HCT116 (cell line): ENCODE measurements around the gene TMSB10. TPM values are rescaled to one million over a fixed set of nuclear protein-coding genes. Genes with fewer than 3 reads are reported as not detected.
"Not testable (repeated sequence)": the region's sequence is repeated elsewhere in the genome, so short reads cannot be mapped to it uniquely, and the experiment has no call there.

Experiments
- ATAC-seq: fragments of 200-7000 bp; cut with Tn5 transposase; 2 replicates; pipeline ENCODE4 v1.9.1; 2020; ENCODE audit warnings: mild to moderate bottlenecking, moderate library complexity
- BruUV-seq: library from RNA; stranded (reverse); fragments of 400-500 nt; replicated peaks from 2 replicates; lab custom pipeline; 2021; lab: Mats Ljungman, UMichigan
- CTCF ChIA-PET: fragments of 300-600 bp; sonication (Branson Sonifier 250); formaldehyde crosslinking; loops from one replicate; lab custom pipeline; 2021; ENCODE audit warnings: antibody characterized with exemption; lab: Charles Lee
- POLR2A ChIA-PET: fragments of 300-600, 350-600 bp; sonication (Branson Sonifier 250); formaldehyde crosslinking; loops from one replicate; lab custom pipeline; 2021; ENCODE audit warnings: antibody characterized with exemption; lab: Charles Lee
- RAD21 ChIA-PET, 2 experiments: fragments of 300-600 bp; sonication (Branson Sonifier 250); formaldehyde crosslinking; loops; one replicate each; lab custom pipeline; 2023; ENCODE audit warnings: low total read pairs in 2 of 2; ENCODE audit not compliant: uncharacterized antibody in 2 of 2, unreplicated experiment in 2 of 2, low non-redundant PET in 1 of 2; lab: Charles Lee
- DNase-seq: peaks from one replicate; pipeline ENCODE4 v3.0.0-alpha.2; 2010; ENCODE audit warnings: low read depth, low spot score
- H2AFZ ChIP-seq: fragments of 200-600 bp; shearing (Covaris generic), sonication (generic); 2 replicates; pipeline ENCODE4 v1.6.1; 2017; ENCODE audit warnings: low read depth, mixed run types, mixed read lengths, antibody characterized with exemption, low read length; ENCODE audit not compliant: poor library complexity, severe bottlenecking
- H3K27ac ChIP-seq: 2 replicates; pipeline ENCODE4 v1.5.1; 2012; ENCODE audit warnings: low read depth, low read length
- H3K27me3 ChIP-seq: fragments of 200-600 bp; sonication (generic); 2 replicates; pipeline ENCODE4 v1.6.1; 2016; ENCODE audit warnings: mixed run types, low read length, mixed read lengths; ENCODE audit not compliant: insufficient read depth
- H3K36me3 ChIP-seq, 2 experiments: fragments of 200-500 bp in 1 of 2; fragments of 200-600 bp in 1 of 2; sonication (Bioruptor generic) in 1 of 2; sonication (generic) in 1 of 2; 2 replicates each; pipeline versions ENCODE4 v1.5.1 to v1.6.1; 2014 to 2016; ENCODE audit warnings: low read length in 2 of 2, inconsistent platforms in 1 of 2, mixed read lengths in 1 of 2, mixed run types in 1 of 2; ENCODE audit not compliant: insufficient read depth in 2 of 2, control insufficient read depth in 1 of 2
- H3K4me1 ChIP-seq, 2 experiments: fragments of 200-600 bp in 1 of 2; sonication (generic) in 1 of 2; 2 replicates each; pipeline versions ENCODE4 v1.5.1 to v1.6.1; 2012 to 2017; ENCODE audit warnings: low read length in 2 of 2, inconsistent platforms in 1 of 2, mild to moderate bottlenecking in 1 of 2, mixed read lengths in 1 of 2, mixed run types in 1 of 2, moderate library complexity in 1 of 2; ENCODE audit not compliant: insufficient read depth in 2 of 2, control insufficient read depth in 1 of 2
- H3K4me2 ChIP-seq: fragments of 200-600 bp; sonication (generic); 2 replicates; pipeline ENCODE4 v1.6.1; 2017; ENCODE audit warnings: mixed run types, low read length, mixed read lengths
- H3K4me3 ChIP-seq, 2 experiments: fragments of 200-600 bp in 1 of 2; sonication (generic) in 1 of 2; replicated peaks in 1 of 2; 2 replicates each; pipeline ENCODE4 v1.5.1; 2011 to 2016; ENCODE audit warnings: low read length in 2 of 2, control low read depth in 1 of 2, low read depth in 1 of 2, mild to moderate bottlenecking in 1 of 2, mixed read lengths in 1 of 2, mixed run types in 1 of 2
- H3K79me2 ChIP-seq: fragments of 200-600 bp; sonication (generic); 2 replicates; pipeline ENCODE4 v1.6.1; 2017; ENCODE audit warnings: mild to moderate bottlenecking, mixed run types, low read length, moderate library complexity, mixed read lengths; ENCODE audit not compliant: insufficient read depth
- H3K9ac ChIP-seq: fragments of 200-600 bp; sonication (generic); 2 replicates; pipeline ENCODE4 v1.6.1; 2016; ENCODE audit warnings: low read length, mixed read lengths
- H3K9me2 ChIP-seq: fragments of 200-600 bp; sonication (generic), shearing (Covaris generic); 2 replicates; pipeline ENCODE4 v1.6.1; 2017; ENCODE audit warnings: mixed run types, mild to moderate bottlenecking, moderate library complexity; ENCODE audit not compliant: insufficient read depth
- H3K9me3 ChIP-seq, 2 experiments: fragments of 200-500 bp in 1 of 2; fragments of 200-600 bp in 1 of 2; sonication (Bioruptor generic) in 1 of 2; sonication (generic) in 1 of 2; 2 replicates each; pipeline ENCODE4 v1.6.1; 2014 to 2017; ENCODE audit warnings: low read length in 2 of 2, mixed read lengths in 2 of 2, inconsistent platforms in 1 of 2, low read depth in 1 of 2, mild to moderate bottlenecking in 1 of 2, mixed run types in 1 of 2, moderate library complexity in 1 of 2; ENCODE audit not compliant: control insufficient read depth in 1 of 2, insufficient read depth in 1 of 2
- H4K20me1 ChIP-seq: fragments of 200-600 bp; sonication (generic), shearing (Covaris generic); 2 replicates; pipeline ENCODE4 v1.6.1; 2017; ENCODE audit warnings: mixed run types, mild to moderate bottlenecking, moderate library complexity; ENCODE audit not compliant: insufficient read depth
- CTCF ChIP-seq, 3 experiments: fragments of 200-600 bp in 1 of 3; sonication (generic) in 1 of 3; IDR thresholded peaks in 2 of 3; conservative IDR thresholded peaks in 1 of 3; 2 replicates each; pipeline ENCODE4 v1.5.1; 2012 to 2017; ENCODE audit warnings: low read depth in 2 of 3, low read length in 2 of 3, antibody characterized with exemption in 1 of 3, borderline replicate concordance in 1 of 3, control low read depth in 1 of 3, mild to moderate bottlenecking in 1 of 3, mixed read lengths in 1 of 3, mixed run types in 1 of 3, moderate library complexity in 1 of 3; ENCODE audit not compliant: insufficient read depth in 1 of 3
- POLR2AphosphoS5 ChIP-seq: IDR thresholded peaks from 2 replicates; pipeline ENCODE4 v1.6.1; 2011; ENCODE audit warnings: mild to moderate bottlenecking, low read depth, low read length, moderate library complexity
- RAD21 ChIP-seq: IDR thresholded peaks from 2 replicates; pipeline ENCODE4 v1.6.1; 2012; ENCODE audit warnings: low read depth, mild to moderate bottlenecking
- SP1 ChIP-seq: IDR thresholded peaks from 2 replicates; pipeline ENCODE4 v1.6.1; 2012; ENCODE audit warnings: low read depth
- intact Hi-C: fragments of 100-400 bp; cut with micrococcal nuclease; formaldehyde crosslinking; loops from 2 replicates; pipeline ENCODE4 v1.10.0; 2022
- total RNA-seq: library from RNA; stranded (reverse); gene quantifications from one replicate; pipeline ENCODE4 v1.2.1, GENCODE V29; 2021; ENCODE audit not compliant: unreplicated experiment

Gene TMSB10
- total RNA-seq, 1 experiment from 2014 or later, result 2,677 TPM

GRCh38 chr2:84865181-84865783 is 40.2 kb upstream of the TMSB10 start:
- H3K4me3 ChIP-seq, result no peak overlapping the region
- H3K79me2 ChIP-seq, result no peaks in the 10 kb centered on the region
- DNase-seq, result no peak
- TF ChIP-seq POLR2AphosphoS5, result no peak
- peak; percentile 77 for TF ChIP-seq RAD21
- TF ChIP-seq SP1, result no peak
- peak; percentile 30 to 57 (median 54); a peak in 4 of 6 replicates for TF ChIP-seq CTCF (IDR thresholded peaks at IDR 0.05 in 2 of 3, conservative IDR thresholded peaks at IDR 0.05 in 1 of 3; ENCODE audit: borderline replicate concordance in 1 of 3, insufficient read depth in 1 of 3, low read depth in 2 of 3, low read length in 2 of 3)
- TF ChIP-seq, all 23 proteins: peak for 2
- BruUV-seq, result no TSS peak
- Histone ChIP-seq H3K4me2 (no peak overlapping the region), H3K4me1 (no peaks in the 10 kb centered on the region), H3K9me2 (no peaks in the 10 kb centered on the region), H3K27ac (no peak overlapping the region), H4K20me1 (no peaks in the 10 kb centered on the region), H3K27me3 (no peaks in the 10 kb centered on the region), H3K9me3 (no peaks in the 10 kb centered on the region), H3K9ac (no peak overlapping the region), H3K36me3 (no peaks in the 10 kb centered on the region), H2AFZ (no peak overlapping the region)
- POLR2A ChIA-PET, result no interaction called here
- CTCF ChIA-PET, result interaction anchor here (1.5 kb wide), 1 partner anchor 60 kb away, joined by 4 read pairs; no protein-coding TSS in a partner anchor
- peak; percentile 75 for ATAC-seq
- intact Hi-C loops, result loop anchor here (1.0 kb wide), 1 partner anchor 370 kb away; no protein-coding TSS in a partner anchor
- RAD21 ChIA-PET, result no interaction called here

GRCh38 chr2:84866122-84866521 is 39.3 kb upstream of the TMSB10 start:
- H3K4me3 ChIP-seq, result no peak overlapping the region
- no peak overlapping the region for H3K4me2 ChIP-seq
- H4K20me1 ChIP-seq, result no peaks in the 10 kb centered on the region
- H3K27me3 ChIP-seq, result no peaks in the 10 kb centered on the region
- H3K27ac ChIP-seq, result no peak overlapping the region
- no TSS peak for BruUV-seq
- RAD21 ChIA-PET, result no interaction called here
- no peak overlapping the region for H2AFZ ChIP-seq
- no peaks in the 10 kb centered on the region for H3K36me3 ChIP-seq
- no peak for ATAC-seq
- no peaks in the 10 kb centered on the region for H3K9me3 ChIP-seq
- intact Hi-C loops, result no loop called here
- no peak for TF ChIP-seq SP1
- TF ChIP-seq, all 23 proteins: peak for 0
- no peak overlapping the region for H3K9ac ChIP-seq
- ChIA-PET CTCF (interaction anchor here (1.5 kb wide), 1 partner anchor 60 kb away, joined by 4 read pairs; no protein-coding TSS in a partner anchor), POLR2A (no interaction called here)
- no peaks in the 10 kb centered on the region for H3K79me2 ChIP-seq
- no peaks in the 10 kb centered on the region for H3K9me2 ChIP-seq
- no peak for DNase-seq
- H3K4me1 ChIP-seq, result no peaks in the 10 kb centered on the region

GRCh38 chr2:84868327-84868726 is 37.1 kb upstream of the TMSB10 start:
- RAD21 ChIA-PET, ATAC-seq, H3K4me1 ChIP-seq, H3K9me2 ChIP-seq, H3K79me2 ChIP-seq, H3K36me3 ChIP-seq, H3K27me3 ChIP-seq, H3K4me2 ChIP-seq, CTCF ChIA-PET, H3K27ac ChIP-seq, H3K4me3 ChIP-seq, intact Hi-C loops, BruUV-seq, H2AFZ ChIP-seq, H3K9me3 ChIP-seq, DNase-seq, H4K20me1 ChIP-seq, POLR2A ChIA-PET, H3K9ac ChIP-seq: not testable (repeated sequence)
